ENCODE data around the gene MID1. TPM values are rescaled to one million over a fixed set of nuclear protein-coding genes. Genes with fewer than 3 reads are reported as not detected.

Gene MID1
- total and polyA plus RNA-seq, 2 donors from 2014 or later, result 5.3 to 54.1 TPM

DNA sequence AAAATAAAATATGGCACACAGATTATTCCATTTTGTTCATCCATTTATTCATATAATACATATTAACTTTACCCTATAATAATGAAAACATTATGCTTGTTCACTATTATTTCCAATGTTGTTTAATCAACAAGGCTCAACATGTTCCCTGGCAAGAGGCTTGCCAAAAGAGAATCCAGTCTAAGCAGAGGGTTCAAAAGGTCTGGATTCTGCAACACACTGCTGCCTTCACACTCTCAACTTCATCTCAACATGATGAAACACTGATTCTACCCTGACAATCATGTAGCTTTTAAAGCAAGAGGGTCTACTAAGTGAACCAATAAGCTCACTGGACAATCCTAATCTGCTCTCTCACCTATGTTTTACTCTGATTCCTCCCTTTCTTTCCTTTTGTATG is 101.1 kb downstream of the MID1 start:
- Histone ChIP-seq H3K9ac (ENCODE audit: low read length in 3 of 3) (no peak overlapping the region), H3K4me3 (ENCODE audit: low read length in 3 of 3) (no peak overlapping the region), H3K27me3 (ENCODE audit: control insufficient read depth, insufficient read depth, low read length) (no peaks in the 10 kb centered on the region), H3K36me3 (ENCODE audit: control insufficient read depth in 2 of 3, insufficient read depth in 3 of 3, low read length in 3 of 3) (no peaks in the 10 kb centered on the region), H3K27ac (ENCODE audit: low read depth in 2 of 2, low read length in 2 of 2) (peak overlapping the region in 1 of 2 donors; percentile 32), H3K9me3 (ENCODE audit: control insufficient read depth in 2 of 3, insufficient read depth in 1 of 3, low read length in 3 of 3) (no peaks in the 10 kb centered on the region), H3K4me1 (ENCODE audit: control insufficient read depth in 2 of 3, insufficient read depth in 2 of 3, low read depth in 1 of 3, low read length in 3 of 3) (peaks cover 0 to 11% (median 5%) of the 10 kb centered on the region in 3 donors)
- TF ChIP-seq, protein P1, sequence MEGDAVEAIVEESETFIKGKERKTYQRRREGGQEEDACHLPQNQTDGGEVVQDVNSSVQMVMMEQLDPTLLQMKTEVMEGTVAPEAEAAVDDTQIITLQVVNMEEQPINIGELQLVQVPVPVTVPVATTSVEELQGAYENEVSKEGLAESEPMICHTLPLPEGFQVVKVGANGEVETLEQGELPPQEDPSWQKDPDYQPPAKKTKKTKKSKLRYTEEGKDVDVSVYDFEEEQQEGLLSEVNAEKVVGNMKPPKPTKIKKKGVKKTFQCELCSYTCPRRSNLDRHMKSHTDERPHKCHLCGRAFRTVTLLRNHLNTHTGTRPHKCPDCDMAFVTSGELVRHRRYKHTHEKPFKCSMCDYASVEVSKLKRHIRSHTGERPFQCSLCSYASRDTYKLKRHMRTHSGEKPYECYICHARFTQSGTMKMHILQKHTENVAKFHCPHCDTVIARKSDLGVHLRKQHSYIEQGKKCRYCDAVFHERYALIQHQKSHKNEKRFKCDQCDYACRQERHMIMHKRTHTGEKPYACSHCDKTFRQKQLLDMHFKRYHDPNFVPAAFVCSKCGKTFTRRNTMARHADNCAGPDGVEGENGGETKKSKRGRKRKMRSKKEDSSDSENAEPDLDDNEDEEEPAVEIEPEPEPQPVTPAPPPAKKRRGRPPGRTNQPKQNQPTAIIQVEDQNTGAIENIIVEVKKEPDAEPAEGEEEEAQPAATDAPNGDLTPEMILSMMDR (IDR thresholded peaks at IDR 0.05; ENCODE audit: borderline replicate concordance, extremely low read depth, insufficient read depth), result no peak
- intact Hi-C loops (cut with DNase I), result no loop called here
- no peak for DNase-seq
- FAIRE-seq, result peak; percentile 25

- no peak for FAIRE-seq
- intact Hi-C loops (cut with DNase I), result no loop called here
- H3K36me3 ChIP-seq (ENCODE audit: control insufficient read depth in 2 of 3, insufficient read depth in 3 of 3, low read length in 3 of 3), result no peaks in the 10 kb centered on the region
Observed at GRCh38 chrX:10518073-10518472, 102.3 kb downstream of the MID1 start.

DNA sequence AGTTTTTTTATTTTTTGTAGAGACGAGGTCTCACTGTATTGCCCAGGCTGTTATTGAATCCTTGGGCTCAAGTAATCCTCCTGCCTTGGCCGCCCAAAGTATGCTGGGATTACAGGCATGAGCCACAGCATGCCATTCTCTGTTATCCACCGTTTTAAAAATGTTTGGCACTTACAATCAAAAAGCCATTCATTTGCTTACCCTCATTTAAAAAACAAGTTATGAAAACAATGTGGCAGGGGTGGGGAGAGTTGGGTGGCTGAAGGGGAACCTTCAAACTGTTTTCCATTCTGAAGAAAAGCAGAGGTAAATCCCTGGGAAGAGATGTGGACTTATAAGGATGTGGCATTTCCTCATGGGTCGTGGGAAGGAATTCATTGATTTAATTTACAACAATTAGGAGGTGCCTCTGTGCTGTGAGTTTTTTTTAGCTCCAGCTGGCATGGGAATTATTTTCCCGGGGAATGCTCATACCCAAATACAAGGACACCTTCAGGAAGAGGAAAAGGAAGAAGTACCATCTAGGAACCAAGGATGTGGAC is 103.5 kb downstream of the MID1 start:
- FAIRE-seq, result peak; percentile 54
- H3K4me3 ChIP-seq (ENCODE audit: low read length in 3 of 3), result no peak overlapping the region
- no peaks in the 10 kb centered on the region for H3K9me3 ChIP-seq (ENCODE audit: control insufficient read depth in 2 of 3, insufficient read depth in 1 of 3, low read length in 3 of 3)
- no peaks in the 10 kb centered on the region for H3K27me3 ChIP-seq (ENCODE audit: control insufficient read depth, insufficient read depth, low read length)
- no peak overlapping the region for H3K9ac ChIP-seq (ENCODE audit: low read length in 3 of 3)
- intact Hi-C loops (cut with DNase I), result no loop called here
- peak overlapping the region in 1 of 2 donors; percentile 15 for H3K27ac ChIP-seq (ENCODE audit: low read depth in 2 of 2, low read length in 2 of 2)
- no peaks in the 10 kb centered on the region for H3K36me3 ChIP-seq (ENCODE audit: control insufficient read depth in 2 of 3, insufficient read depth in 3 of 3, low read length in 3 of 3)
- DNase-seq, result no peak
- TF ChIP-seq, protein P1 (IDR thresholded peaks at IDR 0.05; ENCODE audit: borderline replicate concordance, extremely low read depth, insufficient read depth), result no peak
- H3K4me1 ChIP-seq (ENCODE audit: control insufficient read depth in 2 of 3, insufficient read depth in 2 of 3, low read depth in 1 of 3, low read length in 3 of 3), result peaks cover 0 to 11% (median 8%) of the 10 kb centered on the region in 3 donors

More at GRCh38 chrX:10518073-10518472, 102.3 kb downstream of the MID1 start:
- TF ChIP-seq, protein P1 (IDR thresholded peaks at IDR 0.05; ENCODE audit: borderline replicate concordance, extremely low read depth, insufficient read depth), result no peak
- DNase-seq, result no peak
- Histone ChIP-seq H3K4me1 (ENCODE audit: control insufficient read depth in 2 of 3, insufficient read depth in 2 of 3, low read depth in 1 of 3, low read length in 3 of 3) (peaks cover 0 to 11% (median 5%) of the 10 kb centered on the region in 3 donors), H3K27ac (ENCODE audit: low read depth in 2 of 2, low read length in 2 of 2) (peak overlapping the region in 1 of 2 donors; percentile 43), H3K4me3 (ENCODE audit: low read length in 3 of 3) (no peak overlapping the region), H3K27me3 (ENCODE audit: control insufficient read depth, insufficient read depth, low read length) (no peaks in the 10 kb centered on the region), H3K9me3 (ENCODE audit: control insufficient read depth in 2 of 3, insufficient read depth in 1 of 3, low read length in 3 of 3) (no peaks in the 10 kb centered on the region), H3K9ac (ENCODE audit: low read length in 3 of 3) (peak overlapping the region in 1 of 3 donors; percentile 19)

DNA sequence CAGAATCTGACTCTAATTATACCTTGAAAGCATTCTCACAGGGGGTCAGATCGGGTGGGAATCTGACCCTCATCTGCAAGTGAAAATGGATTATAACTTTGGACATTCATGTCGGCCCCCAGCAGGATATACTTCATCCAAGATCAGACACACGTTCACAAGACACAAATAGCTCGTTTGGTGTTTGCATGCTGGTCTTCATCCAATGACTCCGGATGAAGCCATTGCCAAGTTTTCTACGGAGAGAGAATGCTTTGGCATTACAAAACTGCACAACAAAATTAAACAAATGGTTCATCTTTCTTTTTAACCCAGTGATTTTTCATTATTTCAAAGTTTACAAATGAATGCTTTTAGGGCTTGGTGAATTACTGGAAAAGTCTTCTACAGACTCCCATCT is 105.5 kb downstream of the MID1 start:
- FAIRE-seq, result no peak

More for the DNA sequence above, 105.5 kb downstream of the MID1 start:
- DNase-seq, result no peak
- TF ChIP-seq, protein P1 (IDR thresholded peaks at IDR 0.05; ENCODE audit: borderline replicate concordance, extremely low read depth, insufficient read depth), result no peak
- no peak overlapping the region for H3K27ac ChIP-seq (ENCODE audit: low read depth in 2 of 2, low read length in 2 of 2)
- no peak overlapping the region for H3K4me3 ChIP-seq (ENCODE audit: low read length in 3 of 3)
- H3K36me3 ChIP-seq (ENCODE audit: control insufficient read depth in 2 of 3, insufficient read depth in 3 of 3, low read length in 3 of 3), result no peaks in the 10 kb centered on the region
- no peak overlapping the region for H3K9ac ChIP-seq (ENCODE audit: low read length in 3 of 3)
- H3K27me3 ChIP-seq (ENCODE audit: control insufficient read depth, insufficient read depth, low read length), result no peaks in the 10 kb centered on the region
- no peaks in the 10 kb centered on the region for H3K9me3 ChIP-seq (ENCODE audit: control insufficient read depth in 2 of 3, insufficient read depth in 1 of 3, low read length in 3 of 3)
- intact Hi-C loops (cut with DNase I), result no loop called here
- H3K4me1 ChIP-seq (ENCODE audit: control insufficient read depth in 2 of 3, insufficient read depth in 2 of 3, low read depth in 1 of 3, low read length in 3 of 3), result peaks cover 0 to 11% (median 8%) of the 10 kb centered on the region in 3 donors
